Activated naive CD8-positive, alpha-beta T cell treated with anti-CD3 and anti-CD28 coated beads, Interleukin-2, amount 50 U/mL, for 24 hours (primary cell): ENCODE data around the gene PPP1R14B.

Experiments used
- ATAC-seq: fragments of 150-1000 bp; cut with Tn5 transposase; one replicate; pipeline ENCODE4 v1.10.0; 2021
- DNase-seq: peaks from one replicate; pipeline ENCODE4 v3.0.0; 2021
- H3K27ac Mint-ChIP-seq: one replicate; pipeline ENCODE4 v1.8.0; 2021; ENCODE audit warnings: mild to moderate bottlenecking, mixed read lengths
- H3K27me3 Mint-ChIP-seq: one replicate; pipeline ENCODE4 v1.8.0; 2021; ENCODE audit warnings: mixed read lengths
- H3K36me3 Mint-ChIP-seq: one replicate; pipeline ENCODE4 v1.8.0; 2021; ENCODE audit warnings: low read depth, mixed read lengths
- H3K4me1 Mint-ChIP-seq: one replicate; pipeline ENCODE4 v1.8.0; 2021; ENCODE audit warnings: mixed read lengths
- H3K4me3 Mint-ChIP-seq: one replicate; pipeline ENCODE4 v1.8.0; 2021; ENCODE audit warnings: mild to moderate bottlenecking, moderate library complexity, mixed read lengths
- H3K9me3 Mint-ChIP-seq: one replicate; pipeline ENCODE4 v1.8.0; 2021; ENCODE audit warnings: mixed read lengths

The PPP1R14B gene

DNA sequence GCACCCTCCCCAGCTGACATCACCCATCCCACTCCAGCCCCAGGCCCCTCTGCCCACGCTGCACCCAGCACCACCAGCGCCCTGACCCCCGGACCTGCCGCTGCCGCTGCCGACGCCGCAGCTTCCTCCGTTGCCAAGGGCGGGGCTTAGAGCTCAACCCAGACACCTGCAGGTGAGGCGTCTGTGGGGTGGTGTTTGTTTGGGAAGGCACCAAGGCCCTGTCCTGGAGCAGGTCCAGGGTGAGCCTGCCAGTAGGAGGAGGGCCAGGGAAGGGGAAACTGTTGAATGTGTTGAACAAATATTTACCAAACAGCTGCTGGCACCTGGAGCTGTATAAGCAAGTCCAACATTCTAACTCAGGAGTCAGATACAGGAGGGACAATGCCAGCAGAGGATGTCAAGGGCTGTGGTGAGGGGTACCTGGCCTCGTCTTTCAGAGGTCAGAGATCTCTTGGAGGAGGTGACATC, 9.2 kb downstream of the PPP1R14B start:
- Mint-ChIP-seq H3K27me3 (no peaks in the 10 kb centered on the region), H3K9me3 (no peaks in the 10 kb centered on the region), H3K4me1 (peaks cover 38% of the 10 kb centered on the region), H3K36me3 (peaks cover 9% of the 10 kb centered on the region), H3K27ac (no peak overlapping the region), H3K4me3 (no peak overlapping the region)
- ATAC-seq: no peak
- DNase-seq: no peak

DNA sequence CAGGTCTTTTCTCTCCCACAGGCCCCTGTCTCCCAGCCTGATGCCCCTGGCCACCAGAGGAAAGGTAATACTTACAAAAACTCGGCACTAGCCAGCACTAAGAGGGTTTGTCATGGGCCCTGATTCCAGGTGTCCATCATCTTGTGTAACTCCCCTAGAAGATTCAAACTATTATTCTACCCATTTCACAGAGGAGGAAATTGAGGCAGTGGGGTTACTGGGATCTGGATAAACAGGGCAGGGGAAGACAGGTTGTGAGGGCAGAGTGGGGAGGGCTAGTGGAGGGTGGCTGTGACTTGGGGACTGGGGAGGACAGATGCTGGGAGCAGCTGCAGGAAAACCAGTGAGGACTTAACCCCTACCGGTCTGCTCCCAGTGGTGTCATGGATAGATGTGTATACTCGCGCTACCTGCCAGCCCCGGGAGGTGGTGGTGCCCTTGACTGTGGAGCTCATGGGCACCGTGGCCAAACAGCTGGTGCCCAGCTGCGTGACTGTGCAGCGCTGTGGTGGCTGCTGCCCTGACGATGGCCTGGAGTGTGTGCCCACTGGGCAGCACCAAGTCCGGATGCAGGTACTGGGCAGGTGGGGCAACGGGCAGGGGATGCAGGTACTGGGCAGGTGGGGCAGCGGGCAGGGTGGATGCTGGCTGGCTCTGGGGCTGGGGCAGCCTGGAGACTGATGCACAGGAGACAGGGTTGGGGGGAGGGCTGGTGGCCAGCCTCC, 11.1 kb downstream of the PPP1R14B start:
- H3K4me3 Mint-ChIP-seq: peak overlapping the region; percentile 83
- no peaks in the 10 kb centered on the region for H3K27me3 Mint-ChIP-seq
- no peak for DNase-seq
- H3K27ac Mint-ChIP-seq: peak overlapping the region; percentile 72
- no peaks in the 10 kb centered on the region for H3K9me3 Mint-ChIP-seq
- ATAC-seq: no peak
- H3K36me3 Mint-ChIP-seq: peaks cover 7% of the 10 kb centered on the region
- H3K4me1 Mint-ChIP-seq: peaks cover 47% of the 10 kb centered on the region

DNA sequence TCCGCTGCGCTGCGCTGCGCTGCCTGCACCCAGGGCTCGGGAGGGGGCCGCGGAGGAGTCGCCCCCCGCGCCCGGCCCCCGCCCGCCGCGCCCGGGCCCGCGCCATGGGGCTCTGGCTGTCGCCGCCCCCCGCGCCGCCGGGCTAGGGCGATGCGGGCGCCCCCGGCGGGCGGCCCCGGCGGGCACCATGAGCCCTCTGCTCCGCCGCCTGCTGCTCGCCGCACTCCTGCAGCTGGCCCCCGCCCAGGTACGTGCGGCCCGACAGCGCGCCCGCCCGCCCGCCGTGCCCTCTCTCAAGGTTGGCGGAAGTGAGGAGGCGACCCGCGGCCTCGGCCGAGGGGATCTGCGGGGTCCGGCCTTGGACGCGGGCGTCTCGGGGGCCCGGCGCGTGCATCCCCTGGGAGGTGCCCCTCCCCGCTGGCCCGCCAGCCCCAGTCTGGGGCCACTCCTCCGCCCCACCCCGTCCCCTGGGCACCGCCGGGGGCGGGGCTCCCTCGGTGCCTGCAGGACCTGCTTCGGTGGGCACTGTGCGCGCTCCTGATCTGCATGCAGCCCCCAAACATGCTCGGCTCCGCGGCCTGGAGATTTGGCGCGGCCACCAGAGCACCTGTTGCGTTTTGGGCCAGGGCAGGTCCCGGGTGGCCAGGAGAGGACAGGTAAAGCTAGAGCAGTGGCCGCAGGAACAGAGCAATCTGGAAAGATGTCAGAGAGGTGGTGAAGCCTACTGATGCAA, 11.9 kb downstream of the PPP1R14B start:
- DNase-seq: peak; percentile 60
- Mint-ChIP-seq H3K36me3 (peaks cover 7% of the 10 kb centered on the region), H3K4me3 (peak overlapping the region; percentile 83), H3K4me1 (peaks cover 44% of the 10 kb centered on the region), H3K9me3 (no peaks in the 10 kb centered on the region), H3K27me3 (no peaks in the 10 kb centered on the region), H3K27ac (peak overlapping the region; percentile 72)
- ATAC-seq: peak; percentile 46

DNA sequence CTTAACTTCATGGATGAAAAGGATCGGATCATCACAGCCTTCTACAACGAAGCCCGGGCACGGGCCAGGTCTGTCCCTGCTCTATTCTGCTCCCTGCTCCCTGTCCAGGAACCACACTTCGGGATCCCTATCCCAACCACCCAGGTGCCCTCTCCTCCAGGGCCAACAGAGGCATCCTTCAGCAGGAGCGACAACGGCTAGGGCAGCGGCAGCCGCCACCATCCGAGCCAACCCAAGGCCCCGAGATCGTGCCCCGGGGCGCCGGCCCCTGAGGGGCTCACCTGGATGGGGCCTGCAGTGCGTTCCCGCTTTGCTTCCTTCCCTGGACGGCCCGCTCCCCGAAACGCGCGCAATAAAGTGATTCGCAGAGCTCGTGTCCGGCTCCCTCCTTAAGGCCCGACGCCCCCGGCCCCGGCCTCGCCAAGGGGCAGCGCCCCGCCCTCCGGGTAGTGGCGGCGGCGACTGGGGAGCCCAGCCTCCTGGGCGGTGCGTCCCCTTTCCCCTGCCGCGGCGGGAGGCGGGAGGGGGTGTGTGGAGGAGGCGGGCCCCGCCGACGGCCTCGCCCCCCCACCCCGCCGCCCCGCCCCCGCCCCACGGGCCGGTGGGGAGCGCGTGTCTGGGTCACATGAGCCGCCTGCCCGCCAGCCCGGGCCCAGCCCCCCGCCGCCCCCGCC, 12.7 kb downstream of the PPP1R14B start, which contains the start of gene VEGFB:
Gene VEGFB (plus strand): TSS at position 672 of the 674 bp plus-strand sequence. CDS start 250 bp downstream, outside the sequence.
- ATAC-seq: peak; percentile 38
- peak; percentile 72 for DNase-seq
- H3K36me3 Mint-ChIP-seq: peaks cover 7% of the 10 kb centered on the region
- H3K27me3 Mint-ChIP-seq: no peaks in the 10 kb centered on the region
- H3K9me3 Mint-ChIP-seq: no peaks in the 10 kb centered on the region
- H3K4me3 Mint-ChIP-seq: peak within 1 kb of the TSS; percentile 83
- H3K27ac Mint-ChIP-seq: peak within 1 kb of the TSS; percentile 72
- H3K4me1 Mint-ChIP-seq: peaks cover 46% of the 10 kb centered on the region

DNA sequence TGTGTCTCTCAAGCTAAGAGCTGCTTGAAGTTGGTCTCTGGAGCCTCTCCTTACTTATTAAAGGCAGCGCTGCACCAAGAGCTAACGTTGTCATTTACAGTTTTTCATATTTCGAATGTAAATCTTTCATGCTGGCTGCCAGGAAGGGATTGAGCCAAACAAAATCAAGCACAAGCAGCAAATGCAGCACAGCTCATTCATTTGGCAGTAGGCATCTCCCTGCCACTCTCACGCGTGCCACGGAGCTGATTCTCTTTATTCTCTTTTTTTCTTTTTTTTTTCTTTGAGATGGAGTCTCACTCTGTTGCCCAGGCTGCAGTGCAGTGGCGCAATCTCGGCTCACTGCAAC, 13.8 kb downstream of the PPP1R14B start:
- H3K4me3 Mint-ChIP-seq: no peak overlapping the region
- no peak overlapping the region for H3K27ac Mint-ChIP-seq
- DNase-seq (no peak), ATAC-seq (no peak)
- peaks cover 3% of the 10 kb centered on the region for H3K36me3 Mint-ChIP-seq
- H3K4me1 Mint-ChIP-seq: peaks cover 49% of the 10 kb centered on the region
- no peaks in the 10 kb centered on the region for H3K9me3 Mint-ChIP-seq
- no peaks in the 10 kb centered on the region for H3K27me3 Mint-ChIP-seq

DNA sequence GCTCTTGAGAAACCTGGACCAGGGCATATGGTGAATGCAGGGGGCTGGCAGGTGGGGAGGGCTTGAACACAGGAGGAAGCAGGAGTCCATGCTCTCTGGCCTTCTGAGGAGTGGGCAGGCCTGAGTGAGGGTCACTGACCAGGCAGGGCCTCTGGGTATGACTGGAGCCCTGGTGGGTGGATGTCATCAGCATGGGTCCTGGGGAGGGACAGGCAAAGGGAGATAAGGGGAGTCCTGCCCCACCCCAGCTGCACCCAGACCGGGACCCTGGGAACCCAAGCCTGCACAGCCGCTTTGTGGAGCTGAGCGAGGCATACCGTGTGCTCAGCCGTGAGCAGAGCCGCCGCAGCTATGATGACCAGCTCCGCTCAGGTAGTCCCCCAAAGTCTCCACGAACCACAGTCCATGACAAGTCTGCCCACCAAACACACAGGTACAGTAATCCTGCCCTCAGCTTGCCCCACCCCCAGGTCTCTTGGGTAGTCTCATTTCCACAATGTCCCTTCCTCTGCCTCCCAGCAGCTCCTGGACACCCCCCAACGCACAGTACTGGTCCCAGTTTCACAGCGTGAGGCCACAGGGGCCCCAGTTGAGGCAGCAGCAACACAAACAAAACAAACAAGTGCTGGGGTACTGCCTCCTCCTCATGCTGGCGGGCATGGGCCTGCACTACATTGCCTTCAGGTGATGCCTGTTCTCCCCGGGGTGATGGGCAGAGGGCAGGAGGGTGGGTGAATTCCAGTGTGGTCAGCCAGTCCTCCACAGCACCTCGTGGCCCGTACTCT, 14.4 kb downstream of the PPP1R14B start:
- DNase-seq: no peak
- Mint-ChIP-seq H3K4me1 (peaks cover 55% of the 10 kb centered on the region), H3K36me3 (no peaks in the 10 kb centered on the region), H3K9me3 (no peaks in the 10 kb centered on the region), H3K27me3 (no peaks in the 10 kb centered on the region), H3K27ac (no peak overlapping the region), H3K4me3 (peak overlapping the region; percentile 81)
- no peak for ATAC-seq

DNA sequence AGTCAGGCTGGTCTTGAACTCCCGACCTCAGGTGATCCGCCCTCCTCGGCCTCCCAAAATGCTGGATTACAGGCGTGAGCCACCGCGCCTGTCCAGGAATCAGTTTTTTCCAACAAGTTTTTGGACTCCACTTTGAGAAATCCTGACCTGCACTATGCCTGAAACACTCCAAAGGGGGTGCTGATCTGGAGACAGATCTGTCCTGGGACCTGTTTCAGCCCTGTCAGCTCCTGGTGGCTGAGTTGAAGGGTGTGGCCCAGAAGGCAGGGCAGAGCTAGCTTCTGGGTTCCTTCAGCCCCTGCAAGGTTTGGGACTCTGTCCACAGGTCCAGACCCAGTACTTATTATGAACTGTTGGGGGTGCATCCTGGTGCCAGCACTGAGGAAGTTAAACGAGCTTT, 15.2 kb downstream of the PPP1R14B start:
- Mint-ChIP-seq H3K9me3 (no peaks in the 10 kb centered on the region), H3K27ac (no peak overlapping the region), H3K36me3 (peaks cover 2% of the 10 kb centered on the region), H3K4me1 (peaks cover 61% of the 10 kb centered on the region), H3K4me3 (peak overlapping the region; percentile 81), H3K27me3 (no peaks in the 10 kb centered on the region)
- no peak for ATAC-seq
- no peak for DNase-seq

DNA sequence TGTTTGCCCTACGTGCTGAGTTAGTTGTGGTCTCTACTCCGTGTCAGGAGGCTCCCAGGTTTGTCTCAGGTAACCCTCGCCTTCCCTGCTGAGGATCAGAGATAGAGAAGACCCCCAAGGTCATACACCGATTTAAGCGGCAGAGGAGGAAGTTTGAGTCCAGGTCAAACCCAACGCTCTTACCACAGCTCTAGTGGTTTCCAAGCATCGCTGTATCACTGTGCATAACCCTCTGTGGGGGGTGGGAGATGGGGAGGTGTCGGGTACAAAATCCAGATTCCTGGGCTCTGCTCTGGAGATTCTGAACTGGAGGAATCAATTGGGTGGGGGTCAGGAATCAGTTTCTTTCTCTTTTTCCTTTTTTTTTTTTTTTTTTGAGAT, 15.8 kb downstream of the PPP1R14B start:
- Mint-ChIP-seq H3K4me1 (peaks cover 59% of the 10 kb centered on the region), H3K4me3 (peak overlapping the region; percentile 81), H3K27ac (peak overlapping the region; percentile 69), H3K27me3 (no peaks in the 10 kb centered on the region), H3K36me3 (peaks cover 2% of the 10 kb centered on the region), H3K9me3 (no peaks in the 10 kb centered on the region)
- DNase-seq (no peak), ATAC-seq (no peak)

DNA sequence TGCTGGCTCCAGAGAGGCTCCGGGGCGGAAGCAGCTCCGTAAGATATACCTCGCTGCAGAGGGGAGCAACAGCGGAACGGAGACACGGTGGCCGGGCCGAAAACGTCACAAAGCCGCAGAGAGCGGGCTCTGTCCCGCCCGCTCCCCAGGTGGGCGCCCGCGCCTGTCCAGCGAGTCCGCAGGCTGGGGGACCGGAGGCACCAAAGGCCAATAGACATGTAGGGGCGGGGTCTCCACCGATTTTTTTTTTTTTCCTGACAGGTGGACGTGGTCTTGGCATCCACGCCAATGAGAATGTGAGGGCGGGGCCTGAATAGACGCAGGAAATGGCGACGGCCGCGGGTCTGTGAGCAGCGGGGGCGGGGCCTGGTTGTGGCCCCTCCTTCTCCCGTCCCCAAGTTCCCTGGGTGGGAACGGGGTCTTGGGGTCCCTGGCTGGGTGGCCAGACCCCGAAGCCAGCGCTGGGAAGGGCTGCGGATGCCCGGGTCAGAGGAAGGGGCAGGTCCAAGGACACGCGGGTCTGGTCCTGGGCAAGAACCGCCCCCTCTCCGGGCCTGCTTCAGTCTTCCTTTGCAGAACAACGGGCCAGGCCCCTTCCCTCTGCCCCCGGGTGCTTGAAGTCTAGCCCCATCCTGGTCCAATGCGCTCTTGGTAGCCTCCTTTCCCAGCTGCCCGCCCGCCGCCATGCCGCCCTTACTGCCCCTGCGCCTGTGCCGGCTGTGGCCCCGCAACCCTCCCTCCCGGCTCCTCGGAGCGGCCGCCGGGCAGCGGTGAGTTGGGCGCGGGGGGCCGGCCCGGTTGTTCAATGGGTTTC, 16.4 kb downstream of the PPP1R14B start, which contains the start of gene DNAJC4:
Gene DNAJC4 (plus strand): TSS at position 378 of the 814 bp plus-strand sequence. CDS start 307 bp downstream, at position 685.
- DNase-seq: peak; percentile 92
- Mint-ChIP-seq H3K4me3 (peak within 1 kb of the TSS; percentile 81), H3K9me3 (no peaks in the 10 kb centered on the region), H3K4me1 (peaks cover 57% of the 10 kb centered on the region), H3K27ac (peak within 1 kb of the TSS; percentile 69), H3K36me3 (peaks cover 2% of the 10 kb centered on the region), H3K27me3 (no peaks in the 10 kb centered on the region)
- peak; percentile 35 for ATAC-seq

DNA sequence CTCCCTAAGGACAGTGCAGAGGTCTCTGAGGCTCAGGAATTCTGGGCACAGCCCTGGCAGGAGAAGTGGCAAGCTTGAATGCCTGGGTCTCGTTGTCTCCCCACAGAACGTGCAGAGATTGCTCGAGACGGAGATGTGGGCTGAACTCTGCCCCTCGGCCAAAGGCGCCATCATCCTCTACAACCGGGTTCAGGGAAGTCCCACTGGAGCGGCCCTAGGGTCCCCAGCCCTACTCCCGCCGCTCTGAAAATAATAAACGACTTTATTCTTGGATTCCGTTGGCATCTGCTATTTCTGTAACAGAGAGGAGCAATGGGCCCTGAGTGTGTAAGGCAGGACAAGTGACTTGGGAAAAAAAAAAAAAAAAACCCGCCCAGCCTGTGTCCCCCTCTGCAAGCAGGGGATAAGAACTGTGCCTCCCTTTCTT, 17.0 kb downstream of the PPP1R14B start:
- H3K9me3 Mint-ChIP-seq: no peaks in the 10 kb centered on the region
- H3K4me3 Mint-ChIP-seq: peak overlapping the region; percentile 81
- H3K27me3 Mint-ChIP-seq: no peaks in the 10 kb centered on the region
- DNase-seq (no peak), ATAC-seq (no peak)
- peaks cover 59% of the 10 kb centered on the region for H3K4me1 Mint-ChIP-seq
- peak overlapping the region; percentile 42 for H3K27ac Mint-ChIP-seq
- peaks cover 2% of the 10 kb centered on the region for H3K36me3 Mint-ChIP-seq

DNA sequence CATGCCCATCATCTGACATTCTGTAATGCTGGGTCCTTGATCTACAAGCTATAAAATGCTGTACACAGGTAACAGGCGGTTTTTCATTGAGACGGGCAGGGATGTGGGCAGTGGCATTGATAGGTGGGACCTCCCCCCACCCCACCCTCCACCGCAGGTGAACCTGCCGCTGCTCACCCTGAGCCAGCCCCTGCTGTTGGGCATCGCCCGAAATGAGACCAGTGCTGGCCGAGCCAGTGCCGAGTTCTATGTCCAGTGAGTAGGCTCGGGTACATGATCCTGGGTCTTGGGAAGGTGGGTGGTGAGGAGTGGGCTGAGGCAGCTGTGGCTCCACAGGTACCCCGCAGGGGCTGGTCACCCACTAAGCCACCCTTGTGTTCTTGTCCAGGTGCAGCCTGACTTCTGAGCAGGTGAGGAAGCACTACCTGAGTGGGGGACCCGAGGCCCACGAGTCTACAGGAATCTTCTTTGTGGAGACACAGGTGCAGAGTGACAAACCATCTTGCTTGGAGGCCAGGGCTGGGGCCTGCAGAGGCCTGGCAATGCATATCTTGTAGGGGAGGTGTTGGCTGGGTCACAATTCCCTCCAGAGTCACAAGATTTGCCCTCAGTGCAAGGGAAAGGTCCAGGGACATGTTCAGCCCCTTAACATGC, 17.5 kb downstream of the PPP1R14B start:
- H3K4me1 Mint-ChIP-seq: peaks cover 61% of the 10 kb centered on the region
- H3K9me3 Mint-ChIP-seq: no peaks in the 10 kb centered on the region
- DNase-seq (no peak), ATAC-seq (no peak)
- H3K4me3 Mint-ChIP-seq: peak overlapping the region; percentile 81
- no peaks in the 10 kb centered on the region for H3K27me3 Mint-ChIP-seq
- peak overlapping the region; percentile 42 for H3K27ac Mint-ChIP-seq
- H3K36me3 Mint-ChIP-seq: peaks cover 2% of the 10 kb centered on the region

DNA sequence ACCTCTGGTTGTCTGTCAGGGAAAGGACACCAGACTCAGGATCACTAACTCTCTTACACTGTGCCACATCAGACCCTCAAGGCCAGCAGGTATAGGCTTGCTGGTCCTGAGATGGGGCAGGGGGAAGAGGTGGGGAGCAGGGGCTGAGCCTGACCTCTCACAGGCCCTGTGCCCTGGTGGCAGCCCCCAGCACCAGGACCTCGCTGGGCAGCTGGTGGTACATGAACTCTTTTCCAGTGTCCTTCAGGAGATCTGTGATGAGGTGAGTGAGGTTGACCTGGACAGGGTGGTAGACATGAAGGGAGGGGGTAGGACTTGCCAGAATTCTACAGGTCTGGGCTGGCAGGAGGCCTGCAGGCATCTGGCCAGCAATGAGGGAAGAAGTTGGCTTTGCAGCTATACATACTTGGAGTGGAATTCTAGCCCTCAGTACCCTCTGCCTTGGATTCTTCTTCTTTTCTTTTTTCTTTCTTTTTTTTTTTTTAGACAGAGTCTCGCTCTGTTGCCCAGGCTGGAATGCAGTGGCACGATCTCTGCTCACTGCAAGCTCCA, 19.3 kb downstream of the PPP1R14B start:
- peaks cover 57% of the 10 kb centered on the region for H3K4me1 Mint-ChIP-seq
- H3K9me3 Mint-ChIP-seq: no peaks in the 10 kb centered on the region
- no peak for ATAC-seq
- DNase-seq: no peak
- H3K36me3 Mint-ChIP-seq: peaks cover 2% of the 10 kb centered on the region
- H3K27me3 Mint-ChIP-seq: no peaks in the 10 kb centered on the region
- peak overlapping the region; percentile 83 for H3K4me3 Mint-ChIP-seq
- H3K27ac Mint-ChIP-seq: peak overlapping the region; percentile 78
